K562 (cell line): ENCODE data around the gene SDF4. TPM values are rescaled to one million over a fixed set of nuclear protein-coding genes. Genes with fewer than 3 reads are reported as not detected.

ENCODE experiments used
- ARID4B ChIP-seq: sonication (generic); formaldehyde crosslinking; IDR thresholded peaks from 2 replicates; pipeline ENCODE4 v1.8.0; 2022; ENCODE audit warnings: mild to moderate bottlenecking, missing genetic modification reagents
- OTX1 ChIP-seq: fragments of 450-650 bp; formaldehyde crosslinking; IDR thresholded peaks from 2 replicates; pipeline ENCODE4 v1.4.0; 2022; ENCODE audit warnings: mild to moderate bottlenecking
- TEAD1 ChIP-seq, 2 experiments: fragments of 450-650 bp in 1 of 2; sonication (generic) in 1 of 2; formaldehyde crosslinking; IDR thresholded peaks; 2 replicates each; pipeline versions ENCODE4 v1.4.0 to v1.8.0; 2020 to 2022; ENCODE audit warnings: mild to moderate bottlenecking in 2 of 2, missing genetic modification reagents in 1 of 2
- ZNF274 ChIP-seq: IDR thresholded peaks from 2 replicates; pipeline ENCODE4 v1.6.1; 2011; ENCODE audit warnings: low read depth, mild to moderate bottlenecking, low read length, moderate library complexity, borderline replicate concordance
- ZNF707 ChIP-seq: fragments of 250-450 bp; sonication (Bioruptor Pico); conservative IDR thresholded peaks from 2 replicates; pipeline ENCODE4 v1.8.0; 2022; ENCODE audit warnings: inconsistent platforms, mild to moderate bottlenecking, moderate library complexity
- polyA plus RNA-seq, 8 experiments: library from polyadenylated mRNA; depleted of rRNA in 4 of 8; stranded (reverse) in 5 of 8; unstranded in 3 of 8; fragments of >200 nt; fragmentation: Nextera tagmentation in 2 of 8; fragmentation: Illumina TruSeq in 1 of 8; extraction: Ambion mirVana in 2 of 8; extraction: Trizol in 1 of 8; gene quantifications; 2 replicates each; pipeline versions ENCODE4 v1.2.1 to v1.2.3, GENCODE V29; 2011 to 2014; ENCODE audit warnings: inconsistent platforms in 1 of 8, missing spikeins in 1 of 8
- total RNA-seq, 7 experiments: library from RNA; depleted of rRNA in 6 of 7; stranded (reverse); fragments of >200 nt in 6 of 7; fragmentation: Illumina TruSeq in 2 of 7; extraction: Trizol in 2 of 7; gene quantifications; 2 replicates each; pipeline versions ENCODE4 v1.2.1 to v1.2.3, GENCODE V29; 2011 to 2021; ENCODE audit warnings: low replicate concordance in 1 of 7

Gene SDF4
- total and polyA plus RNA-seq, 9 of the 15 experiments (the other 6 are each of a cell fraction or from before 2014, with no cell fraction given): 0.35 to 160 (median 65.2) TPM

- TF ChIP-seq ZNF707 (CRISPR knock-in tag): no peak
- no peak for TF ChIP-seq ZNF274
- no peak for TF ChIP-seq OTX1 (CRISPR knock-in tag)
- TF ChIP-seq TEAD1 (CRISPR knock-in tag; IDR thresholded peaks at IDR 0.05): no peak
- no peak for TF ChIP-seq ARID4B
Measured at GRCh38 chr1:1240348-1240732, 8.5 kb upstream of the SDF4 start (continued).
